ENCODE measurements around the gene HIRIP3.

DNA sequence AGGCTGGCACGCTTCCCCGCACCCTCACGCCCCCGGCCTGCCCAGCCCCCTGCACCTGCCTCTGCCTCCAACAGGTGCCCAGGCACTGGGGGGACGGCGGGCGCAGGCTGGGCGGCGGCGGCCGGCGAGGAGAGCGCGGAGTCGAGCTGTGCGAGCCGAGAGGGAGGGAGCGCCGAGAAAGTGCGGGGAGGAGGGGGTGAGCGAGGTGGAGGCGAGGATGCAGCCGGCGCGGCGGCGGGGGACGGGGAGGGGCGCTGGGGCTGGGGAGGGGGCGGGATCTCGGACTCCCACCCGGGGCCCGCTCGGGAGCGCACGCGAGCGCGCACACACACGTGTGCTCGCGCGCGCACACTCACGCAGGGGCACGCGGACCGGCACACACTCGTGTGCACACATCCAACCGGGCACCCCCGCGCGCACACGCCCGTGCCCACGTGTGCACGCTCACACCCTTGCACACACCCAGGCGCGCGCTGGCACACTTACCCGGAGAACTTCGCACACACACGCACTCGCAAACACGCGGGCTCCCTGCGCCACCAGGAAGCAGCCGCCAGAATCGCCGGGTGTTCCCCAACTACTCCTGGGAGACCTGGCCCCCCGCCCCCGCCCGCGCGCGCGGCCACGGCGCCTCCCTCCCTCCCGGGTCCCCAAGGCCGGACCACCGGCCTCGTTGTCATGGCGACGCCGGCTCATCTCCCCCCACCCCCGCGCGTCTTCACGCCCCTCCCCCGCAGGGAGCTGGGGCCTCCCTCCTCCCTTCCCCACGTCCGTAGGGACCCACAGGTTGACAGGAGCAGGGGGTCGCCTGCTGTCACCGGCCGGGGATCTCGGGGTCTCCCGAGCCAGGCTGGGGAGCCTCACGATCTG, 15.7 kb upstream of the HIRIP3 start, which contains the start of gene DOC2A:
- TF ChIP-seq POLR2A (IDR thresholded peaks at IDR 0.05; ENCODE audit: low read length), result no peak
- no peak for TF ChIP-seq GATA1 (IDR thresholded peaks at IDR 0.05; ENCODE audit: low read depth, low read length)

Data from erythroblast (primary cell).